GM19438 (cell line): Measurements from ENCODE around the gene MTPN.

Experiments used
- ATAC-seq: cut with Tn5 transposase; IDR thresholded peaks from one replicate; pipeline ENCODE4 v1.9.1; 2021; ENCODE audit warnings: low read depth; ENCODE audit not compliant: unreplicated experiment

MTPN gene, protein sequence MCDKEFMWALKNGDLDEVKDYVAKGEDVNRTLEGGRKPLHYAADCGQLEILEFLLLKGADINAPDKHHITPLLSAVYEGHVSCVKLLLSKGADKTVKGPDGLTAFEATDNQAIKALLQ

DNA sequence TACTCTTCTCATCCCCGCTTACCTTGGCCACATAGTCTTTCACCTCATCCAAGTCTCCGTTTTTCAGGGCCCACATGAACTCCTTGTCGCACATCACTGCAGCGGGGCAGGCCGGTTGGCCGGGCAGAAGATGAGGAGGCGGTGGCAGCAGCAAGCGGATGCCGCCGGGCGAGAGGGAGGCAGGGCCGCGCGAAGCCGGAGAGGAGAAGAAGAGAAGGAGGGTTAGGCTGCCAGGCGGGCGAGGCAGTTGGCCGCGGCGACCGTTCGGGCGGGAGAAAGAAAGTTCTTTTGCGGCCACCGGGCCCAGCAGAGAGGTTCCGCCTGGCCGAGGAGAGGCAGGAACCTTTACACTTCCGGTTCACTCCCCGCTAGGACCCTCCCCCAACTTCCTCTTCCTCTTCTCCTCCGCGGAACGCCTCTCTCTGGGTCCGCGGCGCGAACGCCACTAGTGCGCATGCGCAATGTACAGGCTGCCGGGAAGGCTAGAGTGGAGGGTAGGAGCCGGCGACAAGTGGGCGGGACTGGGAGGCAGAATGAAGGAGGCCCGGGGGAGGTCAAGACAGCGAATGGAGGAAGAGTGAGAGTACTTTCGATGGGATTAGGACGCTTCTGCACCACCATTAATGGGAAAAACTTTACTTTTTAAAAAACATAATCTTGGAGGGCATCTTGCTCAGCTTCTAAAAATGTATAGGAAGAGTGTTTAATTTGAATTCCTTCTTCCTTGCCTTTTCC lies at the start of gene MTPN:
Gene MTPN (minus strand): TSS at position 353 of the 735 bp plus-strand sequence. CDS start 259 bp downstream, at position 94.
- peak; percentile 45 for ATAC-seq

- ATAC-seq: no peak
Observed at GRCh38 chr7:136026209-136026608, 49.0 kb upstream of the MTPN start.

DNA sequence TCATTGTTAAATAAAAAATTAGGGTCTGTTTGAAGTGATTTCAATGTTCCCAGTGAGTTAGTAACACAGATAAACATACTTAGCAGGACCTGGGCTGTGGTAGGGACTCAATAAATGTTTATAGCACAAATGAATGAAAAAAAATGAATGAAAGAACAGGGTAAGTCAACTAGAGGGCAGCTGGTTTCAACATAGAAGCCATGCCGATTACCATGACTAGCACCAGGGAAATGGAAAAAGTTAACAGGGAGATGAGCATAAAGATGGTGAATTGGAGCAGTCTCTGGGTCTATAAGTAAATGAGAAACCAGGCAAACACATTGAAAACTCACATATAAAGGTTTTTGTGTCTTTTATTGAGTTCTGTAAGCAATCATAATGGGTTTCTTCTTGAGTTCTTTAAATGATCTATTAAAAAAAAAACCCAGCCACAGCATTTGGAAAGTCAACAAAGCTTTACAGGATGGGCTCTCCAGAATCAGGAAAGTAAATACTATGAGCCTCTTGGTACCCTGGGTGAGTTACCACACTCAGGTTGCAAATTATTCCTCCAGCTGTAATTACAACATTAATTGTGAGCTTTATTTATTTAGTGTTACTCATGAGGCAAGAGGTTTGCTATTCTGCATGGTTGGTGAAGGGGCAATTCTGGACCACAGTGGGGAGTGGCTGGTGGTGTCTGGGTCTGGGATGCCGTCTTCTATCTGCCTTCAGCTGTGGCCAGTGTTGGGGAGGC lies 46.1 kb upstream of the MTPN start:
- ATAC-seq: no peak

- ATAC-seq: no peak
Observed at GRCh38 chr7:136020556-136020955, 43.4 kb upstream of the MTPN start.

DNA sequence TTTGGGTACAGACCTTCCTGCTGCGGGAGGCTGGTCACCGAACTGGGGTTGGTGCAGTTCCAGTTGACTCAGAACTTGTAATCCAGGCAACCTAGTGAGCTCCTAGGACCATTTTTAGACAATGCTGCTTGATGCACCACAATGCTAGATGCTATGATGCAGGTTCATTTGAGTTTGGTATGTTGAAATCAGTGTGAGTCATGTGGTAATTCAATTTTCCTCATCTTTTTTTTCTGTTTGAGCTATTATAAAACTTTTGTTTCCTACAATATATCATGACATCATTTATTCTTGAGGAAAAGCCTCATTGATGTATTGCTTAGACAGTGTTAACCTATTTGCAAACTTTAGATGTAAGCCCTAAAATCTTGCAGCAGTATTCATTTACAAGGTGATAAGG lies 40.9 kb upstream of the MTPN start:
- no peak for ATAC-seq

- no peak for ATAC-seq
Observed at GRCh38 chr7:136016649-136017395, 39.7 kb upstream of the MTPN start.

- ATAC-seq: no peak
Observed at GRCh38 chr7:136015638-136016037, 38.5 kb upstream of the MTPN start.

GRCh38 chr7:136014659-136015058 lies 37.5 kb upstream of the MTPN start:
- ATAC-seq: no peak

- ATAC-seq: no peak
Observed at GRCh38 chr7:136012238-136012637, 35.1 kb upstream of the MTPN start.

DNA sequence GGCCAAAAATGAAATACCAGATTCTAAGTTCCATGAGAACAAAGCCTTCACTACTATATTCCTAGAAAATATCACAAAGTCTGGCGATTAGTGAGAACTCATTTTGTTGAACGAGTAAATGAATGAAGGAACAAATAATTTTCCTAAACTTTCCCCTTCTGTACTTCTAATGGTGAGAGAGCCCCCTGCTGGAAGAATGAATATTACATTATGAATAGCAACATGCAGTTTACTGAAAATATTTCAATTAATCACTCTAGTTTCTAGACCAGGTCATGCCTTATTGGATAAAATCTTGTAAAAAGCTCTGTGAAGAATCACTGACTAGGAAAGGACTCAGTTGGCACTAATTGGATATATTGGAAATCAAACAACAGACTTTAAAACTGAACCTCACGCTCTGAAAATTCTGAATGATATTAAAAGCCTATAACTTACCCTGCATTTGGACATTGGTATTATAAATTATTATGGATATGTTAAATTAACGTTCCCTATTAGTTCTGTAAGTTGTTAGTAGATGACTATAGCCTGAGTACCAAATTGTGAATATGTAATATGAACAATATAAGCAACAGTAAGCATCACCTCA lies 32.4 kb upstream of the MTPN start:
- ATAC-seq: no peak

GRCh38 chr7:136006208-136006607 lies 29.0 kb upstream of the MTPN start:
- no peak for ATAC-seq

GRCh38 chr7:136004083-136004482 lies 26.9 kb upstream of the MTPN start:
- no peak for ATAC-seq

DNA sequence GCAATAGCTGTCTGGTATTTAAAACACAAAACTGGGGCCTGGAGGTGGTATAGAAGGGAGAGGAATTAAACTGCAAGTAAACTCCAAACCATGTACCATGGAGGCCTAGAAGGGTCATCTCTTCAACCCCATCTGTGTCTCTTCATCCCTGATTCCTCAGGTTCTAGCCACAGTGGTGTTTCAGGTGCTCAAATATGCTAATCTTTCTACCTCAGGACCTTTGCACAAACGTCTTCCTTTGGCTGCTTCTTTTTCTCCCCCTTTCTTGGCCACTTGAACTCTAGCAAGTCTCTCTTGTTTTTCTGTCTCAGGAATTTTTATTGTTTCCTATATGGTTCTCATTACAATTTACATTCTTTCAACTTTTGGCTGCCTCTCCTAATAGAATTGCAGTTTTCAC lies 25.6 kb upstream of the MTPN start:
- no peak for ATAC-seq

DNA sequence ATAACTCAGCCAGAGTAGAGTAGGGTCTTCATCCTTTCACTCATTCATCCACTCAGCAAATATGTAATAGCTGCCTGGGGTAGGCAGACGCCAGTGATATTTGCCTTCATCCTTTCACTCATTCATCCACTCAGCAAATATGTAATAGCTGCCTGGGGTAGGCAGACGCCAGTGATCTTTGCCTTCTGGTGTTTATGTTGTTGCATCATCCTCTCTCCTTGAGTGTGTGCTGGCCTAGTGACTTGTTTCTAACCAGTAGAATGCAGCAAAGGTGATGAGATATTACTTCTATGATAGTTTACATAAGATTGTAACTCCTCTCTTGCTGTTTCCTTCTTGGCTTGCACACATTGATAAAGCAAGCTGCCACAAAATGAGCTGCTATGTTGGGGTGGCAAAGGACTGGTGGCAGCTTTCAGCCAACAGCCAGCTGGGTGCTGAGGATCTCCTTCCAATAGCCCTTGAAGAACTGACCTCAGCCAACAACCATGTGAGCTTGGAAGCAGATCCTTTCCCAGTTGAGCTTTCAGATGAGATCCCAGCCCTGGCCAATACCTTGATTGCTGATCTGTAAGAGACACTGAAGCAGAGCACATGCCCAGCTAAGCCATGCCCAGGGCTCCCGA lies 23.2 kb upstream of the MTPN start:
- ATAC-seq: no peak

- no peak for ATAC-seq
Observed at GRCh38 chr7:135998081-135998480, 20.9 kb upstream of the MTPN start.

- no peak for ATAC-seq
Observed at GRCh38 chr7:135995748-135996147, 18.6 kb upstream of the MTPN start.

GRCh38 chr7:135994466-135995205 lies 17.5 kb upstream of the MTPN start:
- no peak for ATAC-seq

DNA sequence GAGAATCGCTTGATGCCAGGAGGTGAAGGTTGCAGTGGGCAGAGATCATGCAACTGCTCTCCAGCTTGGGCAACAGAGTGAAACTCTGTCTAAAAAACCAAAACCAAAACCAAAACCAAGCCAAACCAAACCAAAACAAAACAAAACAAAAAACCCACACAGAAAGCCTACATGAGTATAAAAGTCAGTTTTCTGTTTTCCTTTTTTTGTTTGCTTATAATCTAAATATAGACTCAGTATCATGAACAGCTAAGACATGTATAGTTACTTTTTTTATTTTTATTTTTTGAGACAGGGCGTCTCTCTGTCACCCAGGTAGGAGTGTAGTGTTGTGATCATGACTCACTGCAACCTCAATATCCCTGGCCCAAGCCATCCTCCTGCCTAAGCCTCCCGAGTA lies 16.8 kb upstream of the MTPN start:
- peak; percentile 84 for ATAC-seq

GRCh38 chr7:135991906-135992305 lies 14.7 kb upstream of the MTPN start:
- no peak for ATAC-seq

DNA sequence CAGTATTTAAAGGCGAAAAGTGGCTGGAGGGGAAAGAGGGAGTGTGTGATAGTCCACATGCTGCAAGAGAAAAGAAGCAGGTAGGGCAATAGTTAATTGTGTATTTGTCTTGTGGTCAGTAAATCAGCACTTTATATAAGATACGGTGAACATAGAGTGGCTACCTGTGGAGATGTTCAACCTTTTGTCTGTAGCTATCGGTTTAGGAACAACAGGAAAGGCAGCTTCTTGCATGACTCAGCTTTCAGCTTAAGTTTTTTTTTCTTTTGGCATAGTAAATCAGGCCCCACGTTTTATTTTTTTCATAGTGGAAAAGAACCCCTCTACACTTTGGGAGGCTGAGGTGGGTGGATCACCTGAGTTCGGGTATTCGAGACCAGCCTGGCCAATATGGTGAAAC lies 14.2 kb upstream of the MTPN start:
- no peak for ATAC-seq
